HG03460 (cell line): ENCODE results near the gene AMIGO1.

Experiments used
- ATAC-seq: cut with Tn5 transposase; IDR thresholded peaks from one replicate; pipeline ENCODE4 v1.9.1; 2021; ENCODE audit not compliant: unreplicated experiment

Gene AMIGO1

DNA sequence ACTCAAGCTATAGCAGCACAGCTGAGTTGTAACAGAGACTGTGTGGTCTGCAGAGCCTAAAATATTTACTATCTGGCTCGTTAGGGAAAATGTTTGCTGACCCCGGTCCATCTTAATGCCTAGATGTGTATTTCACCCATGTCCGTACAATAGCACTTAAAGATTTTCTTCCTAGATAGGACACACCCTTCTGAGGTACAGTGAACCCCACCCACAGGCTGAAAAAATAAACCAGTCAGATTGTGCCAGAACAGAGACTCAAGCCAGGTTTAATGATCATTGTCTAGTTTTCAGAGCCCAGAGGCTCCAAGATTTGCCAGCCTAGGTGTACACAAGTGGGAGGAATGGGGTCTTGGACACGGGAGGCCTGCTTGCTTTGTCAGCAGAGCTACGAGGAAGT is 5.6 kb downstream of the AMIGO1 start:
- no peak for ATAC-seq

DNA sequence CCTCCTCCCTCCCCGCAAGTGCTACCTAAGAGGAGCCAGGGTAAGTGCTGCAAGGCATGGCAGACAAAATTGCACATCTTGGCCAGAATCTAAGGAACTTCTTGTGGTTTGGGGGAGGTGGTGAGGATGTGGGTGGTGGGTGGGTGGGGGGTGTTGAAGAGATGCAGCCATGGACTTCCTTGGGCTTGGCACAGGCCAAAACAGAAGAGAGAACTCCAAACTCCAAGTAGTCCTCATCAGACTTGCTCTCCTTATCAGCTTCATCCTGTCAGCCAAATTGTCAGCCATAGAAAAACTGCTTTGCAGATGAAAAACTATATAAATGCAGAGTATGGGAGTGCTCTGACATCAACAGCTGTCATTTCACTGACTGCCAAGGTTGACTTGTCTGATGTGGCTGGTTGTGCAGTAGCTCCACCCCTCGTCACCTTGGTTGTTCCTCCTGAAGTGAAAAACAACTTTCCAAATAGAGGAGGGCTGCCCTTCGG is 7.1 kb downstream of the AMIGO1 start:
- no peak for ATAC-seq

DNA sequence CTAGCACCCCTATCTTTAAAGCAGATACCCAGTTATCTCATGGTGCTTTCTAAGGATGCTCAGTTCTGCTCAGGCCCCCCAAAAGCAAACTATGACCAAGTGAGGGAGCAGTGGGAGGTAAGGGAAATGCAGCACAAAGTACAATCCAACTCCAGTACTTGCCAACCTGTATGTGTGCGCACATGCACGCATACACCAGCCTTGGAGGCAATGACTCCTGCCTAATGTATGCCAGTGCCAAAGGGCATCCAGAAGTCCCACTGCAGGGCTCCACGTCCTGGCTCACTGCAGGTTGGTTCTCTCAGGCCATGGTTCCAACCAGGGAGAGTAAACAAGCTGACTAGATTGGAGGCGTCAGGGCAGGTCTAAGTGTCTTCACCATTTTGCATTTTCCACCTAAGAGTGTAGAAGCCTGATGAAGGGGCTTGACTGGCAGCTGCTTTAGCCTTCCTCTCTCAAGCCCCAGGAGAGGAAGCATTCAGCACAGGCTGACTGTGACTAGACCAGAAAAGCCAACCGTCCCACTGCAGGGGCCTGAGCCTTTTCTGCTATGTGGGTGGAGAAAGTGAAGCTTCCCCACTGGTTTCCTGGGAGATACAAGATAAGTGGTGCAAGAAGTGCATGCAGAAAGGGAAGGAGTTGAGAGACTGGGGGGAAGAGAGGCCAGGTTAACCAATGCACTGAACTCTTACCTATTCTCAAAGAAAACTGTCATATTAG is 7.7 kb downstream of the AMIGO1 start:
- no peak for ATAC-seq

DNA sequence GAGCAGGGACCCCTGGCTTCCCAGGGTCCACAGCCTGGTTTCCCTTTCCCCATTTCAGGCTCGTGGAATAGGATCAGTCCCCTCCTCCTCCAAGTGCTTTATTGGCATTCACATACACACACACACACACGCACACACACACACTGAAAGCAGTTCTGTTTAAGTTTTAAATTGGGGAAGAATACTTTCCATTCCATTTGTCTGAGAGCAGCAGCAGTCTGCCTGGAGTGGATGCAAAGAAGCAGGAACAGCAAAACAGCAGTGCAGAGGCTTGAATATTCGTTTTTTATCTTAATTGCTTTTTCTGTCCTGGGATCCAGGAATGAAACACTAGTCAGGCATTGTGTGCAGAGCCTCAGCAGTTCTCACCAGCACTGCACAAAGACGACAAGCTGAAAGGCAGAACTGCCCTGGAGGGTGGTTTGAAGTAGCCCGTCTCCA is 8.6 kb downstream of the AMIGO1 start:
- no peak for ATAC-seq

DNA sequence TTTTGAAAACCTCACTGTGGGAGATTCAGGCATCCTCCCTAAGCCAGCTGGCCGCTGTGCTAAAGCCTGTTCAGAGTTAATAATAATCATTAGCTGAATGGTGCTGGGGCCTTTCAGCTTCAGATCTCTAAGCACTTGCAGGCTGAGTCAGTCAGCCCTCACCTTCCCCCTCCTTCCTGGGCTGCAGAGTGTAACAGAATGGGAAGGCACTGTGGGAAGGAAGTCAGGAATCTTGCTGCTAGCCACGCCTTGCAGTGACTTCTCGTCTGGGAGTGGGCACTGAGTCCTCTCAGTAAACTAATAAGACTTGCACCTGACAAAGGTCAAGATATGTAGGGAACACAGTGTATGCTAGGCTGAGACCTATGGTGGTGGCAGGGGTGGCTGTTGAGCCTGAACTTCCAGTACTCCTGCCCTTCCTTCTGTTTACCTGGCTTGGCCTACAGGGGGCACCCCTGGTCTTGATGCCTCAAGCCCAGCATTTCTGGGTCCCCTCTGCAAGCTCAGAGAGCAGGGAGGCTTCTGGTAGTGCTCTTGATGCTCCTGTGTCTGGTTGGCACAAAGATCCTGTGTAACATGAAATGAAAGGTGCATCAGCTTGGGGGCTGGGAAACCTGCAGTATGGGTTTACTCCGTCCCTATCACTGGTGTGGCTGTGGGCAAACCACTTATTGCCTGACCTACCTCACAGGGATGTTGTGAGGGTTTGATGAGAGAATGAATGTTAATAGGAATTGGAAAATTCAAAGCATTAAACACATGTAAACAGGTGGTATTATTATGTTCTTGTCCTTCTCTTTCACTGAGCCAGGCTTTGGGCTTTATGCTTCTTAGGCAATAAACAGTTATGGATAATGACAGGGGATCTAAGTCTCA is 9.6 kb downstream of the AMIGO1 start:
- ATAC-seq, result no peak

DNA sequence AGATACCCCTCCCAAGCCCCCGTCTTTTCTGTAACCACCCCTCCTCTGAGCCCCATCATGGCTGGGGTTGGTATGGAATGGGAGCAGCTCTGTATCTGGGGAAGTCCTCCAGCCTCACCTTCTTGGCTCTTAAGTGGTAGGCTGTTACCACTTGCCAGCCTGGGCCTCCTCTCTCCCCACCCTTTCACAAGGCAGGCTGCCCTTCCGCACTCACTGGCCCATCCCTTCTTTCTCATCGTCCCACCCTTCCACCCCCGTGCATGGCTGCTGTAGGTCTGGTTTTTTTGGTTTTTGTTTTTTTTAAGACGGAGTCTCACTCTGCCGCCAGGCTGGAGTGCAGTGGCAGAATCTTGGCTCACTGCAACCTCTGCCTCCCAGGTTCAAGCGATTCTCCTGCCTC is 10.4 kb downstream of the AMIGO1 start:
- ATAC-seq, result no peak

DNA sequence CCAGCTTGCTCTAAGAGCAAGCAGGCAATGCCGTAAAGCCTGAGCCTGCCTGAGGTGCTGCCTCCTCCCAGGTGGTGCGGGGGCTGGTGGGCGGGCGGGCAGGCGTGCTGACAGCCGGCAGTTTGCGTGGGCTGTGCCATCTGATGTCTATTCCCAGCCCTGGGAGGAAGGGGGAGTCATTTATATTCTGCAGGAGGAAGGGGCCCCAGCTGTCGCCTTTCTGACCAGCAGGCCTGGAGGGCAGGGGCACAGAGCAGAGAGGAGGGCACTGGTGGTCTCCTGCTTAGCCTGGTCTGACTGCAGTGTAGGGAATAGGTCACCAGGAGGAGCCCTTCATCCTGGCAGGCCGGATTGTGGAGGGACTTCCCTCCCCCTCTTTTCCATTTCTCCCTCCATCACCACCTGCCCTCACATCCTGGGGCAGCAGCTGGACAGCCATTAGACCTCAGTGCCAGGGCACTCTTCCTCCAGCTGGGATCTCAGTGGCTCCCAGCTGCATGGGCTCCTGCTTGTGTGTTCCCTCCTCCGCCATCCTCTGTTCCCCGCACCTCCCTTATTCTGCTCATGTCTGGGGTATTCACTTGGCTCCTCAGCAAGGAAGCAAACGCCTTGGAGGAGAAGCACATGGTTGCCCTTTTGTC is 11.2 kb downstream of the AMIGO1 start:
- no peak for ATAC-seq

DNA sequence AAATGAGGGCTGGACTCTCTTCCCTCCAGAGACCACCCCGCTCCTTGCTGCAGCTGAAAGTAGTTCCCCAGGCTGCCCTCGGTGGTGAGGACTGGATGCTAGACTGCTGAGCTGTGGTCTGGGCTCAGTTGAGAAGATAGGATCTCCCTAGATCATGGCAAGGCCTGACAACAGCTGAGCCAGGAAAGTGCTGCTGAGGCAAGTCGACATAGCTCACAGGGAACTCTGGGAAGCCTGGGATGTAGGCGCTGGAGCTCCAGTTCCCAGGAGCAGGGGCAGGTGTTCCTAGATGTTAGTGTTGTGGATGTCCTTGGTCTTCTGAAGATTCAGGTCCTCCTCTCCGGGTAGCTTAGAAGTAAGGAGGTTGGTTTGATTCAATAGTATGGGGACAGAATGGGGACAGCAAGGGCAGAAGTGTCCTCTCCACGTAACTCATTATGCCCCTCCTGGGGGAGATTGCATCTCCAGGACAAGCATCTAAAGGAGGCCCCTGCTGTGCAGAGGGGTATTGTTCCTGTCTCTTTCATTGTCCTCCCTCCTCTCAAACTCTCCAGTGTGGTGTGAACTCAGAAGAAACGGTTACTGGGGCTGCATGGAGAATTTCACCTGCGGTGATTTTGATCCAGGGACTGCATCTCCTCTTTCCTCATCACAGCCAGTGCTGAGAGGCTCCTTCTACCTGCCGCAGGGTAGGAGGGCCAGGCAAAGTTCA is 11.9 kb downstream of the AMIGO1 start:
- ATAC-seq, result no peak

DNA sequence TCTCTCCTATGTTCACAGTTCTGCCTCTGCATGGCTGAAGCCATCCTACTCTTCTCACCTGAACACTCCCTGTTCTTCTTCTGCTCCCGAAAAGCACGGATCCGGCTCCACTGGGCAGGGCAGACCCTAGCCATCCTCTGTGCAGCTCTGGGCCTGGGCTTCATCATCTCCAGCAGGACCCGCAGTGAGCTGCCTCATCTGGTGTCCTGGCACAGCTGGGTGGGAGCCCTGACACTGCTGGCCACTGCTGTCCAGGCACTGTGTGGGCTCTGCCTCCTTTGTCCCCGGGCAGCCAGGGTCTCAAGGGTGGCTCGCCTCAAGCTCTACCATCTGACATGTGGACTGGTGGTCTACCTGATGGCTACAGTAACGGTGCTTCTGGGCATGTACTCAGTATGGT is 13.8 kb downstream of the AMIGO1 start:
- no peak for ATAC-seq

DNA sequence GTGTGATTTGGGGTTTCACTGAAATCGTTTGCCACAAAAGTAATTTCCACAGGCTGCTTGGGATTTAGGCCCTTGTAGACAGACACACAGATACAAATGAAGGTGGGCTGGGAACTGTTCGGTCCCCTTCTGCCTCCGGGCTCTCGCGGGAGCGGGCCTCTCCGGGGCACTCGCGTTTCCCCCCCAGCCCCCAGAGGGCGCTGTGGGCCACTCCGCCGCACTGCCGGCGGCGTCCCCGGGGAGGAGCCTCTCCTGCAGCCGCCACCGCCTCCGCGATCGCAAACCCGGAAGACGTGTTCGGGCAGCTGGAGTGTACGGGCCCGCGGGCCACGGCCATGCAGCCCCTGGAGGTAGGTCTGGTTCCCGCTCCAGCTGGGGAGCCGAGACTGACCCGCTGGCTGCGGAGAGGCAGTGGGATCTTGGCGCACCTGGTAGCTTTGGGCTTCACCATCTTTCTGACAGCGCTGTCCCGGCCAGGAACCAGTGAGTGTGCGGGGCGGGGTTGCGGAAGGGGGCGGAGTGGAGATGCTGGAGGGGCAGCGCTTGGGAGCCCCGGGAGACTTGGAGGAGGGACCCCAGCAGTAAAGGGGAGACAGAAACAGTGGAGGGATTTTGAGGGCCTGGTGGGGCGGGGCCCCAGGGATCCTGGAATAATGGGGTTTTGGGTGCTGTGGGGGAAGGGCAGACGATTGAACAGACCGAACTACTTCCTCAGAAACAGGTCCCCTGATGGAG is 15.6 kb downstream of the AMIGO1 start, which contains the start of gene CYB561D1:
Gene CYB561D1 (plus strand): TSS at position 290 of the 735 bp plus-strand sequence. CDS start 46 bp downstream, at position 336.
- ATAC-seq, result peak; percentile 88

DNA sequence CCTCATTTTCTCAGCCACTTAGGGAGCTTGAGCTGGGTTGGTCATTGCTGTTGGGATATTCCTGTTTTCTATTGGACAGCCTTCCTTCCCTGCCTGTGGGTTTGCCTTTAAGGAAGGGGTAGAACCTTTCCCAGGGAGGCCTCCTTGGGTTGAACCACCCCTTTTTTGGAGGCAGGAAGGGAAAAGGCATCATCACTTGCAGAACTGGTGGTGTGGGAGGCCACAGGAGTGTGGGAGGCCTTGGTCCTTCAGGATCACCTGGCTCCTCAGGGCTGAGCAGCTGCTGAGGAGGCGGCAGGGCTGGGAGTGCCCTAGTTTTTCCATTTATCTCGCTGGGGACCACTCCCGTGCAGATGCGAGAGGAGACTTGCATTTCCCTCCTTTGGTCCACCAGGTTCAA is 16.3 kb downstream of the AMIGO1 start:
- no peak for ATAC-seq

DNA sequence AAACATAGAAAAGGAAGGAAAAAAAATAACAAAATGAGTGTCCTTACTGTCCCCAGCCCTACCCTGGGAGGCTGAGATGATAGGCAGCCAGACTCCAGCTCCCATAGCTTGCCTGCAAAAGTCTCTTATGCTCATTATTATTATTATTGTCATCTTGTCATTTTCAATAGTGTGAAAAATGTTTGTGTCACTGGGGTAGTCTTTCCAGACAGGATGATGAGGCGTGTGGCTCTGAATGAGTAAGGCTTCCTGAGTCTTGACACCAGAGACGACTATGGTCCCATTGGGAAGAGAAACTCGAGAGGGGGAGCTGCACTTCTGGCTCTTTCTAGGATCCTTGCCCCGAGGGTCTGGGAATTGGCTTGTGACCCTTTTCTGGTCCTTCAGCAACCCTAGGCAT is 16.7 kb downstream of the AMIGO1 start:
- no peak for ATAC-seq

DNA sequence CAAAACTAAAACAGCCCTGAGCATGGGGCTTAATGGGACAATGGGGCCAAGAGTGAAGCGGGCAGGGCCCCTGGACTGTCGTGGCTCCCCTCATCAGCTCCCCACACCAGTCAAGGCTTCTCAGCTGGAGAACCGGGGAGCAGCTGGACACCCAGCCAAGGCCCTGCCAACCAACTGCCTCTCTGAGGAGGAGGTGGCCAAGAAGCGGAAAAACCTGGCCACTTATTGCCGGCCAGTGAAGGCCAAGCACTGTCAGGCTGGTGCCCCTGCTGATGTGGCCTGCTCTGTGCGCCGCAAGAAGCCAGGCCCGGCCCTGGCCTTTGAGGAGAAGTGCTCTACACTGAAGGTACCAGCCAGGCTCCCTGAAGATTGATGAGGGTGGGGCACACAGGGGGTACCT is 18.2 kb downstream of the AMIGO1 start:
- ATAC-seq, result no peak

DNA sequence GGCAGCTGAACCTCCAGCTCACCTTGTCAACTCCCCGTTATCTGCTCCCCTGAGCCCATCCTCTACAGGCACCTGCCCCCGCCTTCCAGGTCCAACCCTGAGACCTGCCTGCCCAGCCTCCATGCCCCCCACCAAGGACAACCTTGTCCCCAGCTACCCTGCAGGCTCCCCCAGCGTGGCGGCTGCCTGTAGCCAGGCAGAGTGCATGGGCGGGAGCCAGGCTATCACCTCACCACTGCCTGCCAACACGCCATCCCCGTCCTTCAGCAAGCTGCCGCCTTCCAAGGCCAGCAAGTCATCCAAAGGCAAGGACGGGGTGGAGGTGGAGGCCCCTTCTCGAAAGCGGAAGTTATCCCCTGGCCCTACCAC is 18.6 kb downstream of the AMIGO1 start:
- no peak for ATAC-seq

DNA sequence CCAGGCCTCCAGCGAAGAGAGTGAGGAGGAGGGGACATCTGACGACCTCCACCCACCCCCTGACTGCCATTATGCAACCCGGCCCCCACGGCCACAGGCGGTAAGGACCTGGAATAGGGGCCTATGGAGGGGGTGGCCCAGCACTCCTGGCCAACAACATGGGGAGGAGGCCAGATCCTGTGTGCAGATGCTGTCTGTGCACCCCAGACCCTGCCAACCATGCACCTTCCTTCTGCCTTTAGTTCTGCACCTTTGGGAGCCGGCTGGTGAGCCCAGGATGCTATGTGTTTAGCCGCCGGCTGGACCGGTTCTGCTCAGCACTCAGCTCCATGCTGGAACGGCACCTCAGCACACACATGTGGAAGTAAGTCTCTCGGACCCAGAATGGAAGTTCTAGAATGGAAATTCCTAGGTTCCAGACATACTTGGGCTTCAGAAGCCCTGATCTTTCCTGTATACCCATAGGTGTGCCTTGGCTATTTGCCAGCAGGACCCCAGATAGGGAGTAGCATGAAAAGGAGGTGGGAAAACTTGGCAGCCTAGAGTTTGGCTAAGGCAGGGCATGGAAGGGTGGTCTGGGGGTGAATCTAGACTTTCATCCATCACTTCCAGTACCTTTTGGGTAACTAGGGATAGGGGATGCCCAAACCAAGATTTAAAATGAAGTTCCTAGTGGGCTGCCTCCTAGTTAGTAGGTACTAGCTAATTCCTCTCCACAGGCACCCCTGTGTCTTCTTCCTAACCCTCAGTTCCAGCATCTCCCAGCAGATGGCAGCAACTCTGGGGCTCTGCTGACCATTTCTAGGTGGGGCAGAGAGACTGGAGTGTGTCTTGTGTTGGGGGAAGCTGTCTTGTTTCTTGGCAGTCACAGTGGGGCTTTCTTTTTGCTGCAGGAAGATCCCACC is 19.2 kb downstream of the AMIGO1 start:
- ATAC-seq, result no peak

DNA sequence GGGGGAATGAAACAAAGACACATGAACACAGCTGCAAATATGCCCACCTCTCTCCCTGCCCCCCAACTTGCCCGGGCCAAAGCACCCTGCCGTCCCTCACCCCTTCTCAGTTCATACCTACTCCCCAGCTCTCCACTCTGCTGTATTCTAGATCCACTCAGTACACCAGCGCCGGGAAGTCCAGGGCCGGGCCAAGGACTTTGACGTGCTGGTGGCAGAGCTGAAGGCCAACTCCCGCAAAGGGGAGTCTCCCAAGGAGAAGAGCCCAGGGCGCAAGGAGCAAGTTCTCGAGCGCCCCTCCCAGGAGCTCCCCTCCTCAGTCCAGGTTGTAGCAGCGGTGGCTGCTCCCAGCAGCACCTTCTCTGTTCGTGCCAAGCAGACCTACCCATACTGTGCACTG is 20.8 kb downstream of the AMIGO1 start:
- ATAC-seq, result no peak

DNA sequence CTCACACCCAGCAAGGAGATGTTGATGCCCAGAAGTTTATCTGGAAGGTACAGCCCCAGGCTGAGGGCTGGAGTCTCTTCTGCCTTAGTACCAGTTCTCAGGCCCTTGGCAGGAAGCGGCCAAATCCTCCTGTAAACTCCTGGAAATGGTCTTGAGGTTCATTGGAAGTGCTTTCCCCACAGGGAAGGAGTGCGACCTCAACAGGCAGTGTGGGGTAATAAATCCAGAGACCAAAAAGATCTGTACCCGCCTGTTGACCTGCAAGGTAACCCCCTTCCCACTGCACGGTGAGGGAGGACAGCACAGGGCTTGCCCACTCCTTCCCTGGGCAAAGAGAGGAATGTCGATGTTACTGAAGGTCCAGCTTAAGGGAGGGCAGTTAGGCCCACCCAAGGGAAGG is 21.3 kb downstream of the AMIGO1 start:
- no peak for ATAC-seq

DNA sequence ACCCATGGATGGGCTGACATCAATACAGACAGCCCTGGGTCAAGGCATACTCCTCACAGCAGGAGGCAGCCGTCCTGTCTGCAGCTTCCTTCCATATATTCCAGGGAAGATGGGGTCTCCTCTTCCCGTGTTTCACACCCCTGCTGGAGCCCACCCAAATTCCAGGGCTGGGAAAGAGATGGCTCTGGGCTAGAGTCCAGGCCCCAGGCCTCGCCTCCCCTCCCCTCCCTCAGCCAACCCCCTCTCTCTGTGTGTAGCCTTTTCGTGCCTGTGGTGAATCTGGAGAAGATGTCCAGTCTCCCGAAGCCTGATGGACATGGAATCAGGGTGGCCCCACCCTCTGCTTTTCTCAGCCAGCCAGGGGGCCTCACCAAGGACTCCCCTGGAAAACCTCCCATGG is 22.3 kb downstream of the AMIGO1 start:
- no peak for ATAC-seq

DNA sequence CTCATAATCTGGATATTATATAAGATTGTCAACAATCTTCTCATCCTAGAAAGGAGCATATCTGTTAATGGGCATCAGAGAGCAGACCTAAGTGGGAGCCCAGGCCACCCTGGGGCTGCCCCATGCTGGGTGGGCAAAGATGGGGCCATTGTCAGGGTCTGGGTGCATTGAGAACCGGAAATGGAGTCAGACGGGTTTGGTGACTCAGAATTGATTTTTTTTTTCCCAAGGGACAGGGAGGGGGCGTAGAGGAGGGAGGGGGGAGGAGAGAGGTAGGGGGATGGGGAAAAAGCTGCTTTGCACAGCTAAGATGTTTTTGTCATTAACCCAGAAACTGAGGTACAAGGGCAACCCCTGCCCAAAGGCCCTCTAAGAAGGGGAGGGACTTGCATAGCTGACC is 24.5 kb downstream of the AMIGO1 start:
- no peak for ATAC-seq
